ENCODE measurements around the gene ZNF711.
"Not testable (repeated sequence)": the region's sequence is repeated elsewhere in the genome, so short reads cannot be mapped to it uniquely, and the experiment has no call there.

The ZNF711 gene

DNA sequence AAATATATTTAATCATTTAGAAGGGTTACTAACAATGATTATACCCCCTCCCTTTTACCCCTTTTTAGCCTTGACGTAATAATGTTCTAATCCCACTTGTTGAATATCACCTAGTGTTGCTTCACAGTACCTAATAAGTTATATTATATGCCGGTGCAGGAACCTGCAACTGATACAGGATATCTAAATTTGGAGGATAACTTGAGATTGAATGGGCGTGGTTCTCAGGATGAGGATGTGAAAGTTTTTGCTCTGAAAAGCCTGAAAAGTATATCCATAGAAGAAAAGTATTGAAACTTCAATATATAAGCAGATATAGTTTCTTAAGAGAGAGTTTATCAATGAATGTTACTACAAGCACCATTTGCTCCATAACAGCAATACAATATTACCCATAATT, 59.8 kb downstream of the ZNF711 start:
- H3K27ac ChIP-seq (ENCODE audit: low read length): no peak overlapping the region
- no peaks in the 10 kb centered on the region for H3K9me3 ChIP-seq (ENCODE audit: insufficient read depth, low read depth, low read length)
- H3K27me3 ChIP-seq (ENCODE audit: insufficient read depth, low read length): no peaks in the 10 kb centered on the region
- H3K36me3 ChIP-seq (ENCODE audit: insufficient read depth, low read depth, low read length): no peaks in the 10 kb centered on the region
- no peak overlapping the region for H3K9ac ChIP-seq (ENCODE audit: low read depth, low read length)
- no peak overlapping the region for H3K4me3 ChIP-seq (ENCODE audit: low read length)
- no peaks in the 10 kb centered on the region for H3K4me1 ChIP-seq (ENCODE audit: insufficient read depth, low read length)

DNA sequence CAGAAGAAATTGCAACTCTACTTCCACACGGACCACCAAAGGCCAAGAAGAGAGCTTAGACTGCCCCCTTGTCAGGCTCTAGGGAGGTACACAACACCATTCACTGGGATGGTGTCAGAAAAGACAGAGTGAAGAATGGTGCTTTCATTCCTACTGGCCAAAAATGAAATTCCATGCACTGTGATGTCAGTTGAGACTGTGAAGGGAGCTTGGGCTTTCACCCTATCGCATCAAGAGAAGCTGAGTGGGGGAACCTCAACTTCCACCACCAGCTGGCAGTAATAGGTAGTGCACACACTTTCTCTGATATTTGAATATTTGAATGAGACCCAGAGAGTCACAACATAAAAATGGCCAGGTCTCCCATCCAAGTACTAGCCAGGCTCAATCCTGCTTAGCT, 65.9 kb downstream of the ZNF711 start:
- no peak overlapping the region for H3K4me3 ChIP-seq (ENCODE audit: low read length)
- H3K36me3 ChIP-seq (ENCODE audit: insufficient read depth, low read depth, low read length): no peaks in the 10 kb centered on the region
- no peak overlapping the region for H3K9ac ChIP-seq (ENCODE audit: low read depth, low read length)
- H3K4me1 ChIP-seq (ENCODE audit: insufficient read depth, low read length): no peaks in the 10 kb centered on the region
- H3K27me3 ChIP-seq (ENCODE audit: insufficient read depth, low read length): no peaks in the 10 kb centered on the region
- H3K9me3 ChIP-seq (ENCODE audit: insufficient read depth, low read depth, low read length): no peaks in the 10 kb centered on the region
- H3K27ac ChIP-seq (ENCODE audit: low read length): no peak overlapping the region

DNA sequence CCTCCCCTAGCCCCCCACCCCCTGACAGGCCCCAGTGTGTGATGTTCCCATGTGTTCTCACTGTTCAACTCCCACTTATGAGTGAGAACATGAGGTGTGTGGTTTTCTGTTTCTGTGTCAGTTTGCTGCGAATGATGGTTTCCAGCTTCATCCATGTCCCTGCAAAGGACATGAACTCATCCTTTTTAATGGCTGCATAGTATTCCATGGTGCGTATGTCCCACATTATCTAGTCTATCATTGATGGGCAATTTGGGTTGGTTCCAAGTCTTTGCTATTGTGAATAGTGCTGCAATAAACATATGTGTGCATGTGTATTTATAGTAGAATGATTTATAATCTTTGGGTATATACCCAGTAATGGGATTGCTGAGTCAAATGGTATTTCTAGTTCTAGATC, 67.6 kb downstream of the ZNF711 start:
- not testable (repeated sequence) for H3K27me3 ChIP-seq (ENCODE audit: insufficient read depth, low read length); H3K4me3 ChIP-seq (ENCODE audit: low read length); H3K4me1 ChIP-seq (ENCODE audit: insufficient read depth, low read length); H3K9me3 ChIP-seq (ENCODE audit: insufficient read depth, low read depth, low read length); H3K9ac ChIP-seq (ENCODE audit: low read depth, low read length); H3K27ac ChIP-seq (ENCODE audit: low read length); H3K36me3 ChIP-seq (ENCODE audit: insufficient read depth, low read depth, low read length)
